Stimulated activated CD8-positive, alpha-beta memory T cell treated with anti-CD3 and anti-CD28 coated beads, Interleukin-4, amount 100 ng/mL, for 1 hour (primary cell): ENCODE measurements around the gene ARHGAP40.

Experiments
- DNase-seq, 2 donors: peaks; one replicate each; pipeline ENCODE4 v3.0.0-alpha.2; 2020; ENCODE audit warnings: low read depth in 2 of 2, low spot score in 1 of 2

ARHGAP40 gene

DNA sequence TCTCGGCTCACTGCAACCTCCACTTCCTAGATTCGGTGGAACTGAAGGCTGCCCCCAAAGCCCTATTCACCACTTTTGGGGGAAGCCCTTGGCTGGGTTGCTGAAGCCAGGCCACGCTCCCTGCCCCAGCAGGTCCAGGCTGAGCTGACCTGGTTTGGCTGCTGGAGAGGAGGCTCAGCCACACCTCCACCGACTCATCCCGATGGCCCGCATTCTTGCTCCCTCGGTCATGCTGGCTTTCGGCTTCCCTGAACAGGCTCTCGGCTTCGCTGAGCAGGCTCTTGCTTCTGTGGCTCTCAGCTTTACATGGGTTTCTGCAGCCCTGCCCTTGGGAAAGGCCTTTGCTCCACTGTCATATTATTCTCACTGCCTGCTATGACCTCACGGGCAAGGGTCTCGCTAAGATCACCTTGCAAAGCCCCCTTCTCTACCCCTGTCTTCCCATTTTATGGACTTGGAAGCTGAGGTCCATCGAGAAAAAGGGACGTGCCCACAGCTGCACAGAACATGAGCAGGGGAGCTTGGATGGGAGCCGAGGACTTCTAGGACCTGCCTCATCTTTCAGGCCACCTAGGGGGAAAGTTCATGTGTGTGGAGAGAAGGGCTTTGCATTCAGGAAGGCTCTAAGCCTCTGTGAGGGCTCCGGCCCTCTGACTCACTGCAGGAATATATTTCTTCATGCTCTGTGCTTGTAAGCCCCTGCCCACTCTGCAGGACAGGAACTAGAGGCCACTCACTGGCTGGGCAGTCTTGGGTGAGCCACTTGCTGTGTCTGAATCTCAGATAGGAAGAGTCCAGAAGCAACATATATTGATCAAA, 15.6 kb downstream of the ARHGAP40 start:
- no peak for DNase-seq

DNA sequence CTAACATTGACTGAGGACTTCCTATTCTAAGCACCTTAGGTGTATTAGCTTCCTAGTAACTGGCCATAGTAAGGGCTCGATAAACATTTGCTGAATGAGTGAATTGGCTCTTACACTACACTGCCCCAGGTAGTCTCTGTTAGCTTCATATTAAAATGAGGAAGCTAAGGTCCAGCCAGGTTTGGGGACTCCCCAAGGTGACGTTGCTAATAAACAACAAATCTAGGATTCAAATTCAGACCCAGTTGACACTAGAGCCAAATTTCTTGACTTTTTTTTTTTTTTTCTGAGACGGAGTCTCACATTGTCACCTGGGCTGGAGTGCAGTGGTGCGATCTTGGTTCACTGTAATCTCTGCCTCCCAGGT, 16.2 kb downstream of the ARHGAP40 start:
- no peak for DNase-seq

DNA sequence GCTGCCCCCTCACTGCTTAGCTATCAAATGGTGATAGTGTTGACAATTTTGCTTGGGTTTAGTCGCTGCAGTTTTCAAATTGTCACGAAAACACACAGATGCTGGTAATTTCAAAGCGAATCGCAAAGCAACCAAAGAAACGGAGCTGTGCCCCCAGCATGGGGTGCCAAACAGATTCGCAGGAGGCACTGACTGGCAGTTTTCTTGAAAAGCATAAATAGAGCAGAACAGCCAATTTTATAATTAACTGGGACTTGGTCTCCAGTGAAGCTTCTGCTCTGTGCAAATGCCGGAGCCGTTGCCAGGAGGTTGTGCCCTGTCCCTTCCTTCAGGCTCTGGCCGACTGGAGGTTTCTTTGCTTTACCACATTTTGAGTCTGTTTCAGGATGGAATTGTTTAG, 18.8 kb downstream of the ARHGAP40 start:
- DNase-seq, result no peak

DNA sequence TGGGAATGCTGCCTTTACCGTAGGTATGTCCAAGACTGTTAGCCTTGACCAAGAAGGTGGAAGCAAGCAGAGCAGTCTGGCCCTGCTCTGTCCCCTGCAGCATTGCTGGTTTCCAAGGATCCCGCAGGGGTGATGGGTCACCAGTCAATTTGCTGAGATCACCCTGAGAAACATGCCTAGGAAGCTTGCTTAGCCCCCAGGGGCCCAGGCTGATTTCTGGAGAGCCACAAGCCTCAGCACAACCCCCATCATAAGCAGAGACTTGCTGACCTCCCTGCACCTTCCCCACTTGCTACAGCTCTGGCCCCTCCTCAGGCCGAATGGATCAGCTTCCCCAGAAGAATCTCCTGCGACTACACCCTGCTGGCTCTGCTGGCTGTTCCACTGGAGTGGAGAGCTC, 21.5 kb downstream of the ARHGAP40 start:
- DNase-seq, result no peak

DNA sequence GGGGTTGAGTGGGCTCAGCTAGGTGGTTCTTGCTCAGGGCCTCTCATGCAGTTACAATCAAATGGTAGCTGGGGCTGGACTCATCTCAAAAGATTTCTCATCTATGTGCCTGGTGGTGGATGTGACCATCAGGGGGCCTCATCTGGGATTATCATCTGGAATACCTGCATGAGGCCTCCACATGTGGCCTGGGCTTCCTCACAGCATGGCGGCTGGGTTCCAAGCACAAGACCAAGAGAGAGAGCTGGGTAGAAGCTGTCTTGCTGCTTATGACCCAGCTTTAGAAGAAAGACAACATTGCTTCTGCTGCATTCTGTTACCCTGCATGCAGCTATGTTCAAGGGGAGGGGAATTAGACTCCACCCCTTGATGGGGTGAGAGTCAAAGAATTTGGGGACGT, 22.5 kb downstream of the ARHGAP40 start:
- no peak for DNase-seq

DNA sequence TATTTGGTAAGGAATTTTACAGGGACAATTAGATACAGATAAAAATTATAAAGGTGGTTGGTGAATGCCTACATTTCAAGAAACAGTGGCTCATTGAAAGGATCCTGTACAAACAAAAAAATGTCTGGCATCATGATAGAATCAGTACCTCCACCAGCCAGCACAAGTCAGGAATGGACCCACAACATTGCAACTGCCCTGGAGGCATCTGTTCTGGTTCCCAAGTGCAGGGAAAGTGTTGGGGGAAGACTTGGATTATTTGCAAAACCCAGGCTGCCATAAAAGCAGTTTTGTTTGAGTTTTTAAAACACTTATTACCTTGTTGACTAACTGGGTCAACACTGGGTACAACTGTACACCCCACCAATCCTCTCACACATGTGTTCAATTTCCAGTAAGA, 24.3 kb downstream of the ARHGAP40 start:
- no peak for DNase-seq

DNA sequence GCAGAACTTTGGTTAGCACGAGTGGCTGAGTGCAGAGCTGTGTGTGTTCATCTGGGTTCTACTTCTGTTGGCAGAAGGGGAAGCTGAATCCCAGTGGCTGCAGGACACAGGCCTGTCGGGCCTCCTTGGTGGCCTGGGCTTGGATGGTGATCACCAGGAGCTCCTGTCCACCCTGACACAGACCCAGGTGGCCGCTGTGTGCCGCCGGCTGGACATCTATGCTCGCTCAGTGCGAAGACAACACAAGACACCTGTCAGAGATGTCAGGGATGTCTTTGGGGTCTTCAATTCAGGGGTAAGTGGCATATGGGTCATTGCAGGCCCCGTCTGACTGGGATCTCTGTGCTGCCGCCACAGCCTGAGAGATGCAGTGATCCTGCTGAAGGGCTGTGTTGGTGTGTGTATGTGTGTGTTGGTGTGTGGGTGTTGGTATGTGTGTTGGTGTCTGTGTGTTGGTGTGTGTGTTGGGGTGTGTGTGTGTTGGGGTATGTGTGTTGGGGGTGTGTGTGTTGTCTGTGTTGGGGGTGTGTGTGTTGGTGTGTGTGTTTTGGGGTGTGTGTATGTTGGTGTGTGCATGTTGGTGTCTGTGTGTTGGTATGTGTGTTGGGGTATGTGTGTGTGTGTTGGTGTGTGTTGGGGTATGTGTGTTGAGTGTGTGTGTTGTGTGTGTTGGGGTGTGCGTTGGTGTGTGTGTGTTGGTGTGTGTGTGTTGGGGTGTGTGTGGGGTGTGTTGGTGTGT, 25.5 kb downstream of the ARHGAP40 start:
- DNase-seq, result no peak

DNA sequence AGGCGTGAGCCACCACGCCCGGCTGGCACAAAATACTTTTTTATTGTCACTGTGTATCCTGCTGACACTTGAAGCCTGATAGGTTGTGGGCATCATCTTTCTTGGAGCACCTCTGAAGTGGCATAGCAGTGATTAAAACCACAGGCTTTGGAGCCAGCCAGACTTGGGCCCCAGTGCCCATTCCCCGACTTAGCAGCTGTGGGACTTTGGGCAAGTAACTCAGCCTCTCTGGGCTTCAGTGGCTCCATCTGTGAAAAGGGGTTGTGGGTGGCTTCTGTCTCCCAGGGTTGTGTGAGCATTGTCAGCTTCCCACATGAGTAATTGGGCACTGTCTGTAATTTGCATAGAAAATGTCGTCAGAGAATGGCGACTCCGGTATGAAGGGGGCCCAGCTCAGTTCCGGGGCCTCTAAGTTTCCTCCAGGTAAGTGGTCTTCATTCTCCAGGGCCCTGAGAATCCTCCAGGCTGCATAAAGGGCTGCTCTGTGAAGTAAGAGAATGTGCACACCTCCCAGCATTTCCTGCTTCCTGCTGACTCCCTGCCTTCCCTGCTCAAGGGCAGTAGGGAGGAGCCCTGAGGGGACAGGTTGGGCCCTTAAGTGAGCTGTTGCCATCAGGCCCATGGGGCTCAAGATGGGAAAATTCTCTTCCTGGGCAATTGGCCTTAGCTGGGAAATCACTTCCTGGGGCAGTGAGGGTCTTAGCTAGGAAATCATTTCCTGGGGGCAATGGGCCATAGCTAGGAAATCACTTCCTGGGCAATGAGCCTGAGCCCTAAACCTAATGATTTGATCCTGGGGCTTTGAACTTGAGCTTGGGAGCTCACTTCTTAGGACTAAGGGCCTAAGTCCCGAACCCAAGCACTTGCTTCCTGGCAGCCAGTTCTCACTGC, 27.2 kb downstream of the ARHGAP40 start:
- DNase-seq, result no peak

DNA sequence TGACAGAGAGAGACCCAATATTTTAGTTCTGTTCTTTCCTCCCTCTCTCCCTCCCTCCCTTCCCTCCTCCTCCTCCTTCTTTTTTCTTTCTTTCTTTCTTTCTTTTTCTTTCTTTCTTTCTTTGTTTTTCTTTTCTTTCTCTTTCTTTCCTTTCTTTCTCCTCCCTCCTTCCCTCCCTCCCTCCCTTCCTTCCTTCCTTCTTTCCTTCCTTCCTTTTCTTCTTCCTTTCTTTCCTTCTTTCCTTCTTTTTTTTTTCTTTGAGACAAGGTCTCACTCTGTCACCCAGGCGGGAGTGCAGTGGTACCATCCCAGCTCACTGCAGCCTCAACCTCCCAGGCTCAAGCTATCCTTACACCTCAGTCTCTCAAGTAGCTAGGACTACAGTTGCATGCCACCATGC, 28.4 kb downstream of the ARHGAP40 start:
- DNase-seq, result no peak

DNA sequence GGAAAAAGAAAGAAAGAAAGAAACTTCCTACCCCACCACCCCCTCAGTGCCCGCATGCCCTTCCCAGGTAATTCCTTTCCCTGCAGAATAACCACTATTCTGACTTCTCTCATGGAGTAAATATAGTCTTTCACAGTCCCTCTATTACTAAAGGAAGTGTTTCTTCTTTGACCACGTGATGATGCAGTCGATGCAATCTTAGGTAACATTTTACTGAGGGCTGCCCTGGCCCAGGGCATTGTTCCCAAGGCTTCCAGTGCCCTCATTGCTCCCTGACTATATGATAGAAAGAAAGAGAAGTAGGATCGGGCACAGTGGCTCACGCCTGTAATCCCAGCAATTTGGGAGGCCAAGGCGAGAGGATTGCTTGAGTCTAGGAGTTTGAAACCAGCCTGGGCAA, 29.1 kb downstream of the ARHGAP40 start:
- DNase-seq, result no peak

DNA sequence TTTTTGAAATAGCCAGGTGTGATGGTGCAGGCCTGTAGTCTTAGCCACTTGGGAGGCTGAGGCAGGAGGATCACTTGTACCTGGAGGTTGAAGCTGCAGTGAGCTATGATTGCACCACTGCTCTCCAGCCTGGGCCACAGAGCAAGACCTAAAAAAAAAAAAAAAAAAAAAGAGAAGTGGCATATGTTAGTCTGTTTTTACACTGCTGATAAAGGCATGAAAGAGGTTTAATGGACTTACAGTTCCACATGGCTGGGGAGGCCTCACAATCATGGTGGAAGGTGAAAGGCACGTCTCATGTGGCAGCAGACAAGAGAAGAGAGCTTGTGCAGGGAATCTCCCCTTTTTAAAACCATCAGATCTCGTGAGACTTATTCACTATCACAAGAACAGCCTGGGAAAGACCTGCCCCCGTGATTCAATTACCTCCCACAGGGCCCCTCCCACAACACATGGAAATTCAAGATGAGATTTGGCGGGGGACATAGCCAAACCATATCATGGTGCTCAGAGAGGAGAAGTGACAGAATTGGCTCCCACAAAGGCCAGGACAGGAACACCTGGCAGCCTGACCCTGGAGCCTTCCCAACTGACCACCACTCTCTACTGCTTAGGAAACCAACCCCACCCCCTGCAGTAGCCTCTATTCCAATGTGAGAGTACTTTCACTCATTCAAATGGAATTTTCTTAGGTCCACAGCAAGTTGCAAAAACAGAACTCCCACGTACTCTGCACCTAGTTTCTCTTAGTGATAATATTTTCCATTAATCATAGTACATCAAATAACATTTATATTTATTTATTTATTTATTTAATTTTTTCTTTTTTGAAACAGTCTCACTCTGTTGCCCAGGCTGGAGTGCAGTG, 29.8 kb downstream of the ARHGAP40 start:
- no peak for DNase-seq

DNA sequence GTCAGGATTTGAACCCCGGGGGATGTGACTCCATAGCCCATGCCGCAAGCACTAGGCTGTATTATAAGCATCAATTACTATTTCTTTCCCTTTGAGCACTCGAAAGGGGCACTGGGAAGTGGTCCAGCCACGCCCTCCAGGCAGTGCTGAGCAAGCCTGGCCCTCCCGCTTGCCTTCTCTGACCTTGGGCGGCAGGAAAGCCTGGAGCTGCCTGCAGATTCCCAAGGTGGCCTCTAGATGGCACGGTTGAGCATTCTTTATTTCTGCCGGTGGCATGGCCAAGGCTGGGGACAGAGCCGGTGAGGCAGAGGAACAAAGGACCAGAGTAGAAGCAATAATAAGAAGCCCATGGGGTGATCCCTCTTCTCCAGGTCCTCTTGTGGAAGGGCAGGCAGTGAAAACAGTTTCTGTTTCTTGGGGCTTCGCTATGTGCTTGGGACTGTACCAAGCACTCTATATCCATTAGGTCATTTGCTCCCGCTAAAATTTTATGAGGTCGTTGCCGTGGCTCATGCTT, 32.0 kb downstream of the ARHGAP40 start:
- peak in 1 of 2 donors; percentile 19 for DNase-seq

DNA sequence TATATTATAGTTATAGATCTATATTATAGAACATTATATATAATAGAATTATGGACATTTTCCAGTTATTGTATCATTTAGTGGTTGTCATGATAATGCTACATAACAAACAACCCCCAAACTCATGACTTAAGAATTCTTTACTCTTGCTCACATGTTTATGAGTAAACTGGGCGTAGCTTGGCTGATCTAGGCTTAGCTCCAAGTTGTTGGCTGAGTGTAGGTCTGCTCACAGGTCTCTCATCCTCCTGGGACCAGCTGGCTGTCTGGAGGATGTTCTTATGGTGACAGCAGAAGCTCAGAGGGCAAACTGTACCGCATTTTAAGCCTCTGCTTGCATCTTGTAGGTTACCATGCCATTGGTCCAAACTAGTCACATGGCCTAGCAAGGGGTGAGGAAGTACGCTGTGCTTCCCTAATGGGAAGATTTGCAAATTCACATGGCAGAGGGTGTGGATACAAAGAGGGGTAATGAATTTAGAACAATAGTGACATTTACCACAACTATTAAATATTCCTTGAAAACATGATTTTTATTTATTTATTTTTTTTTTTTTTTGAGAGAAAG, 34.2 kb downstream of the ARHGAP40 start:
- no peak for DNase-seq

DNA sequence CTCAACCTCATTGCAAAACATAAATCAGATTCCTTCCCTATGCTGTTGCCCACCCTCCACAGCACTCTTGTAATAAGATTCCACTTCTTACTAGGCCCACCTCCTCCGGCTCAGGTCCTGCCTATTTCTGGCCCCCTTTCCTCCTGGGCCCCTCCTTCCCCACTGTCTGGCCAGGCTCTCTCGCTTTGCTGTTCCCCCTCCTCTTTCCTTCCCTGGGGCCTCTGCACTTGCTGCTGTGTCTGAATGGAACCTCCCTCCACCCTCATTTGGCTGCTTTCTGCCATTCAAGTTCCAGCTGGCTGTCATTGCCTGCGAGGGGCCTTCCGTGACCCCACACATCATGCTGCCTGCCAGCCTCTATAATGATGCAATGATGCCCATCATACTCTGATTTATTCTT, 38.9 kb downstream of the ARHGAP40 start:
- DNase-seq, result no peak

DNA sequence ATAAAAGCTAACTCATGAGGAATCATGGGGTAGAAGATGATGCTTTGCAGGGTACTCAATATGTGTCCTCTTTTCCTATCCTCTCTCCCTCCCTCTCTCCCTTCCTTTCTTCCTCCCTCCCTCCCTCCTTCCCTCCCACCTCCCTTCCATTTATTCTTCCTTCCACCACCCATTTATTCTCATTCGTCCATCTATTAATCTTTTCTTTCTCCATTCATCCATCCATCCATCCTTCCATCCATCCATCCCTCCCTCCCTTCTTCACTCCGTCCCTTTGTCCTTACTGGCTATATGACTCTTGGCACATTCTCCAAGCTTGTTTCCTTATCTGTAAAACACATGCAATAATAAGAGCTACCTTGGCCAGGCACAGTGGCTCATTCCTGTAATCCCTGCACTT, 40.9 kb downstream of the ARHGAP40 start:
- no peak for DNase-seq

DNA sequence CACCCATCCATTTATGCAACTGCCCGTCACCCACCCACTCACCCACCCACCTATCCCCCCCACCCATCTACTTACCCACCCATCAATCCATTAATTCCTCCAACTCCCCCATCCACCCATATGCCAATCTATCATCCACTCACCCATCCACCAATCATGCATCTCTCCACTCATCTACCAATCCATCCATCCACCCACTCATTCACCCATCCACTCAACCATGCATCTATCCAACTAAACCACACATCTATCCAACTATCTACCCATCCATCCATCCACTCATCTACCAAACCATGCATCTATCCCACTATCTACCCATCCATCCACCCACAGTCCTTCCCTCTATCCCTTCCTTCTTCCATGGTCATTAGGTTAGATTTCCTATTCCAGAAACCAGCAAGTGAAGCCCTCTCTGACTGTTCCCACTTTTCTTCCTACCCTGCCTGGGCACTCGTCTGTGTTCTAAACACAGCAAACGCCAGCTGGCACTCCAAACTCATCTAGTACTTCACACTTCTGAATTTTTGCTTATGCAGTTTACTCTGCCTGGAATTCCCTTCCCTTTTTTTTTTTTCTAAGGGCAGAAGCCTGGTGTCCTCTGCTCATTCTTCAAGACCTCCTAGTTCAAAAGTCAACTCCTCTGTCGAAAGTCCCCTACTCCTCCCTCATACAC, 43.1 kb downstream of the ARHGAP40 start:
- DNase-seq, result no peak

DNA sequence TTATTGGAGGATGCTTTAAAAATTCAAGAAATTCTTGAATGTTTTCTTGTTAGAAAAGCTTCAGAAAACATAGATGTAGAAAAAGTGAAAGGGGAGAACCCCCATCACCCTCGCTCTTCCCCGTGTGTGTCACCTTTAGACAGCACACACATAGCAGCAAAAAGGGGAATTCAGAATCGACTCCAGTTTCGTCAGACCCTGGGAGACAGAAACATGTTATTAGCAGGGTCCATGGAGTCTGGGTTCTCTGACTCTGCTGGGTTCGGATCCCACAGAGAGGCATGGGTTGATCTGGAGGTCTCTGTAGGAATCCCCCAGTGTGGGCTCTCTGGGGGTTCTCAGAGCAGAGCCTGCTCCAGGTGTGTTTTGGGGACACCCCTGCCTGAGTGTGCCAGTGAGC, 43.7 kb downstream of the ARHGAP40 start:
- no peak for DNase-seq

DNA sequence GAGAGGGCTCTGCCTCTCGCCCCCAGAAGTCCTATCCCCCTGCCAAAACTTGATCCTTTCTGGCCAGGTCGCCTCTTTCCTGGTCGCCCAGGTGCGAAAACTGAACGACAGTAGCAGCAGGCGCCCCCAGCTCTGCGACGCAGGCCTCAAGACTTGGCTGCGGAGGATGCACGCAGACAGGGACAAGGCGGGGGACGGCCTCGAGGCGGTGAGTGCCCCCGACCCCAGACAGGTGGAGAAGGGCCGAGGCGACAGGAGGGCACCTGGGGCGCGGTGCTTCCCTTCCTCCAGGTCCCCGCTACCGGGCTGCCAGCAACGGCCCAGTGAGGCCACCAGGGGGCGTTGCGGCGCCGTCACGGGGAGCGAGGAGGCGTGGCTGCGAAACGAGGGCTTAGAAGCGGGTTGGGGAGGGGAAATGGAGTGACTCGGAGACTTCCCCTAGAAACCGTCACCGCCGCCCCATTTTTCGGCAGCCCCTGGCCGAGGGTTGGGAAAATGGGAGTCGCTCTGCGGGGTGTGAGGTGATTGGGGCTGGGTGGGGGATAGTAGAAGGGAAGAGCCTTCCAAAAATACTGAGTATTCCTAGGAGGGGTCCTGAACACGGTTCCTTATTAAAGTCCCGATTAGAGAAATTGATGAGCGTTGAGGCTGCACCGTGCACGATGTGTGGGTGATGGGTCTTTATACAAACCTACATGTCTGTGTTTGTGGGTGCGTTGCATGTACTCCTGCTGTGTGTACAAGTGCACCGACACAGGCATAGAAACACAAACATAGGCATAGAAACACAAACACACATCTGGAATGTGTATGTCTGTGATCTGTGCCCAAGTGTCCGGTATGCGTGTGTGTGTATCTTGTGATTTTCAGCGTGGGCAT, 44.6 kb downstream of the ARHGAP40 start:
- peak; percentile 78 to 83 for DNase-seq
